Vagina (tissue), 2 donors: ENCODE data around the gene PRELID2. TPM values are rescaled to one million over a fixed set of nuclear protein-coding genes. Genes with fewer than 3 reads are reported as not detected.

Experiments
- DNase-seq, 2 donors: peaks; one replicate each; pipeline ENCODE4 v3.0.0-alpha.2; 2017; ENCODE audit errors: extremely low spot score in 2 of 2
- H3K27ac ChIP-seq: fragments of 200-600 bp; sonication (generic); one replicate; pipeline ENCODE4 v1.5.1; 2019
- H3K27me3 ChIP-seq: fragments of 200-600 bp; sonication (generic); one replicate; pipeline ENCODE4 v1.5.1; 2019
- H3K36me3 ChIP-seq, 2 donors: fragments of 200-600 bp; sonication (generic); one replicate each; pipeline ENCODE4 v1.5.1; 2017 to 2019
- H3K4me1 ChIP-seq: fragments of 200-600 bp; sonication (generic); one replicate; pipeline ENCODE4 v1.5.1; 2019
- H3K4me3 ChIP-seq, 2 donors: fragments of 200-600 bp; sonication (generic); 1 replicate in 1 of 2; 2 replicates in 1 of 2; pipeline ENCODE4 v1.5.1; 2016 to 2019
- H3K9me3 ChIP-seq: fragments of 200-600 bp; sonication (generic); one replicate; pipeline ENCODE4 v1.5.1; 2019
- POLR2A ChIP-seq, 2 donors: fragments of 450-650 bp; IDR thresholded peaks; one replicate each; pipeline ENCODE4 v1.6.1; 2017; ENCODE audit warnings: antibody characterized with exemption in 2 of 2, mild to moderate bottlenecking in 2 of 2, moderate library complexity in 2 of 2
- POLR2AphosphoS5 ChIP-seq, 2 donors: sonication (generic); formaldehyde crosslinking; IDR thresholded peaks; one replicate each; pipeline ENCODE4 v1.9.0; 2017; ENCODE audit warnings: antibody characterized with exemption in 2 of 2, mild to moderate bottlenecking in 2 of 2, low read depth in 1 of 2; ENCODE audit not compliant: insufficient read depth in 1 of 2
- intact Hi-C: fragments of 100-400 bp; cut with DNase I; formaldehyde crosslinking; loops from one replicate; pipeline ENCODE4 v1.15.1; 2023
- total RNA-seq: library from RNA; depleted of rRNA; stranded (reverse); fragments of >200 nt; gene quantifications from one replicate; pipeline ENCODE4 v1.2.3, GENCODE V29; 2016
- TF ChIP-seq, protein P1 (sequence below), 3 experiments: fragments of 450-650 bp in 2 of 3; fragments of 200-600 bp in 1 of 3; sonication (generic) in 1 of 3; IDR thresholded peaks; one replicate each; pipeline ENCODE4 v1.5.1; 2017 to 2019; ENCODE audit warnings: antibody characterized with exemption in 3 of 3, mild to moderate bottlenecking in 2 of 3, moderate library complexity in 2 of 3

PRELID2 gene
- total RNA-seq, 1 donor from 2014 or later: 16.2 TPM

DNA sequence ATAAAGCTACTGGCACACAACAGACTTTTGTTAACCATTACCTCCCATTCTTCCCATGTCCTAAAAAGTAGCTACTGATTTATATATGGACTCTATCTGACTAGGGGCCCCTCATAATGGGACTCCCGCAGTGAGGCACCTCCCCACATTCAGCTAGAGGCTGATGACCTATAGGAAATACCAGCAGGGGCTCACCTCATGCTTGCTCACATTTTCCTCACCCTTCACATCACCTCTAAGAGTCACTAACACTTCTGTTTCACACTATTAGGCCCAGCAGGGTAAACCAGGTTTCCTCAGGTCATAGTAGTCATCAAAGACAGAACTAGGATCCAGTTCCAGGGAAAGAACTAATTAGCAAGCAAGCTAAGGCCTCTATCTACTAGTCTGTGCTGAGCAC, 60.7 kb downstream of the PRELID2 start:
- H3K4me3 ChIP-seq: no peak overlapping the region
- intact Hi-C loops: no loop called here
- no peak overlapping the region for H3K27ac ChIP-seq
- H3K36me3 ChIP-seq: no peaks in the 10 kb centered on the region
- H3K9me3 ChIP-seq: no peaks in the 10 kb centered on the region
- H3K4me1 ChIP-seq: no peaks in the 10 kb centered on the region
- DNase-seq: no peak
- TF ChIP-seq, protein P1, sequence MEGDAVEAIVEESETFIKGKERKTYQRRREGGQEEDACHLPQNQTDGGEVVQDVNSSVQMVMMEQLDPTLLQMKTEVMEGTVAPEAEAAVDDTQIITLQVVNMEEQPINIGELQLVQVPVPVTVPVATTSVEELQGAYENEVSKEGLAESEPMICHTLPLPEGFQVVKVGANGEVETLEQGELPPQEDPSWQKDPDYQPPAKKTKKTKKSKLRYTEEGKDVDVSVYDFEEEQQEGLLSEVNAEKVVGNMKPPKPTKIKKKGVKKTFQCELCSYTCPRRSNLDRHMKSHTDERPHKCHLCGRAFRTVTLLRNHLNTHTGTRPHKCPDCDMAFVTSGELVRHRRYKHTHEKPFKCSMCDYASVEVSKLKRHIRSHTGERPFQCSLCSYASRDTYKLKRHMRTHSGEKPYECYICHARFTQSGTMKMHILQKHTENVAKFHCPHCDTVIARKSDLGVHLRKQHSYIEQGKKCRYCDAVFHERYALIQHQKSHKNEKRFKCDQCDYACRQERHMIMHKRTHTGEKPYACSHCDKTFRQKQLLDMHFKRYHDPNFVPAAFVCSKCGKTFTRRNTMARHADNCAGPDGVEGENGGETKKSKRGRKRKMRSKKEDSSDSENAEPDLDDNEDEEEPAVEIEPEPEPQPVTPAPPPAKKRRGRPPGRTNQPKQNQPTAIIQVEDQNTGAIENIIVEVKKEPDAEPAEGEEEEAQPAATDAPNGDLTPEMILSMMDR (IDR thresholded peaks at IDR 0.05): no peak
- TF ChIP-seq POLR2AphosphoS5 (IDR thresholded peaks at IDR 0.05; ENCODE audit: insufficient read depth in 1 of 2, low read depth in 1 of 2) (no peak), POLR2A (IDR thresholded peaks at IDR 0.05) (no peak)
- no peaks in the 10 kb centered on the region for H3K27me3 ChIP-seq

DNA sequence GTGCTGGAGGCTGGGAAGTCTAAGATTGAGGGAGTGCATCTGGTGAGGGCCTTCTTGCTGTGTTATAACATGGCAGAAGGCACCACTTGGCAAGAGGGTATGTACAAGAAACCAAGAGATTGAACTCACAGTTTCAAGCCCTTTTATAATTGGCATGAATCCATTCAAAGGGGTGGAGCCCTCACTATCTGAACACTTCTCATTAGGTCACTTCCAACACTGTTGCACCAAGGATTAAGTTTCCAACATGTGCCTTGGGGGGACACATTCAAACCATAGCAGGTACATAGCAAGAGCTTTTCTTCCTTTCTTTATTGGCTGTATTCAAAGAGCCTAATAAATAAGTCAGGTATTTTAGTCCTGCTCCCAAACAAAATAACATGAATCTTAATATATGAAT, 62.7 kb downstream of the PRELID2 start:
- Histone ChIP-seq H3K27ac (no peak overlapping the region), H3K4me3 (no peak overlapping the region), H3K36me3 (peaks cover 0 to 2% of the 10 kb centered on the region in 2 donors), H3K9me3 (no peaks in the 10 kb centered on the region), H3K27me3 (no peaks in the 10 kb centered on the region), H3K4me1 (no peaks in the 10 kb centered on the region)
- no peak for DNase-seq
- TF ChIP-seq POLR2AphosphoS5 (IDR thresholded peaks at IDR 0.05; ENCODE audit: insufficient read depth in 1 of 2, low read depth in 1 of 2): no peak
- no peak for TF ChIP-seq POLR2A (IDR thresholded peaks at IDR 0.05)
- TF ChIP-seq, protein P1 (IDR thresholded peaks at IDR 0.05): no peak
- intact Hi-C loops: no loop called here

DNA sequence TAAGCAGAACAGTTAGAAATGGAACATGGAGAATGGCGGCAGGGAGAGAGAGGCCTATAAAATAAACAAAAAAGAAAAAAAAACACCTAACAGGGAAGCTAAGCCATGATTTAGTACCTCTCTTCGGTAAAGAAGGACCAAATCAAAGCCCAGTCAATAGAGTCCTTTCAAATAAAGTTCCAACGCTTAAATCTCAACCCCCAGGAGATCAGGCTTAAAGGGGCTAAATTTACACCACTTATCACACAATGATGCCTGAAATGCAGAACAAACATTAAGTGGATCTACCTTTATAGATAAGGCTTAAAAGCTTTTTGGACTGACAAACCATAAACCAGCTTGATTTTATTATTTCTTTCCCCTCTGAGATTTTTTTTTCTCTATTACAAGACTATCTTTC, 66.3 kb downstream of the PRELID2 start:
- no peak overlapping the region for H3K4me3 ChIP-seq
- H3K36me3 ChIP-seq: peaks cover 0 to 6% of the 10 kb centered on the region in 2 donors
- DNase-seq: no peak
- H3K9me3 ChIP-seq: no peaks in the 10 kb centered on the region
- no peaks in the 10 kb centered on the region for H3K4me1 ChIP-seq
- intact Hi-C loops: no loop called here
- H3K27me3 ChIP-seq: no peaks in the 10 kb centered on the region
- TF ChIP-seq POLR2A (IDR thresholded peaks at IDR 0.05): no peak
- TF ChIP-seq, protein P1 (IDR thresholded peaks at IDR 0.05): no peak
- TF ChIP-seq POLR2AphosphoS5 (IDR thresholded peaks at IDR 0.05; ENCODE audit: insufficient read depth in 1 of 2, low read depth in 1 of 2): no peak
- H3K27ac ChIP-seq: no peak overlapping the region

DNA sequence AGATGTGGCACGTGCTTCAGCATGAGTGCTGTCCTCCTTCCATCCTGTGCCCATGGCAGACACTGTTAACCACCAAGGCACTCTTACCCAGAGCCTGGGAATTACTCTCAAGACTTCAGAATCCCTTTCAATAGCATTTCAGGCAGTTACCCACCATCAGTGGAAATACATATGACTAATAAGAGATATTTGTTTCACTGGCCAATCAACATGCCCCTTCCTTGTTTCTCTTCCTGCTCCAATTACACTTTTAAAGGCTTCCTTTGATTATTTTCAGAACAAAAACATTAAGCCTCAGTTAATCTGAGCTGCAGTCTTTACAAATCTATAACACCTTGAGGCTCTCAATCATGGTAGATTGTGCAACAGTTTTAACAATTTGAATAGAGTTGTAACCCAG, 70.8 kb downstream of the PRELID2 start:
- DNase-seq: no peak

DNA sequence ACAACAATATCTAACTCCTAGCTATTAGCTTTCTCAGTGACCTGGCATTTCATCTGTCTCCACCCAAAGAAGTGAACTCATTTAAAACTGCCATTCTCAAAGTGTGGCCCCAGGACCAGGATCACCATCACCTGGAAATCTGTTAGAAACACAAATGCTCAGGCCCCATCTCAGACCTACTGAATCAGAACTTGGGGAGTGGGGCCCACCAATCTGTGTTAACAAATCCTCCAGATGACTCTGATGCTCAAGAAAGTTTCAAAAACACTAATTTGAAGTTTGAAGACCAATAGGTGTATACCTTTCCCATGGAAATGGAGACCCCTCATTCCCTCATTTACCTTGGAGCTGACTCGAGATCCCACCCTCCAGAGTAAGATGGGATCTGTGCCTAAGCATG, 72.3 kb downstream of the PRELID2 start:
- DNase-seq: no peak
- intact Hi-C loops: no loop called here
- no peaks in the 10 kb centered on the region for H3K27me3 ChIP-seq
- H3K27ac ChIP-seq: no peak overlapping the region
- H3K4me3 ChIP-seq: no peak overlapping the region
- peaks cover 0 to 6% of the 10 kb centered on the region in 2 donors for H3K36me3 ChIP-seq
- H3K9me3 ChIP-seq: no peaks in the 10 kb centered on the region
- TF ChIP-seq, protein P1 (IDR thresholded peaks at IDR 0.05): no peak
- TF ChIP-seq POLR2A (IDR thresholded peaks at IDR 0.05) (no peak), POLR2AphosphoS5 (IDR thresholded peaks at IDR 0.05; ENCODE audit: insufficient read depth in 1 of 2, low read depth in 1 of 2) (no peak)
- H3K4me1 ChIP-seq: no peaks in the 10 kb centered on the region

More for the DNA sequence above, 70.8 kb downstream of the PRELID2 start:
- no peaks in the 10 kb centered on the region for H3K4me1 ChIP-seq
- H3K36me3 ChIP-seq: peaks cover 0 to 6% of the 10 kb centered on the region in 2 donors
- H3K4me3 ChIP-seq: no peak overlapping the region
- intact Hi-C loops: no loop called here
- TF ChIP-seq, protein P1 (IDR thresholded peaks at IDR 0.05): no peak
- TF ChIP-seq POLR2A (IDR thresholded peaks at IDR 0.05) (no peak), POLR2AphosphoS5 (IDR thresholded peaks at IDR 0.05; ENCODE audit: insufficient read depth in 1 of 2, low read depth in 1 of 2) (no peak)
- H3K27ac ChIP-seq: no peak overlapping the region
- H3K27me3 ChIP-seq: no peaks in the 10 kb centered on the region
- H3K9me3 ChIP-seq: no peaks in the 10 kb centered on the region
